CD4-positive, alpha-beta T cell (primary cell): Measurements from ENCODE around the gene RYR2. TPM values are rescaled to one million over a fixed set of nuclear protein-coding genes. Genes with fewer than 3 reads are reported as not detected.

Source experiments
- ATAC-seq: fragments of 200-7000 bp; cut with Tn5 transposase; one replicate; pipeline ENCODE4 v1.10.0; 2022; ENCODE audit warnings: mild to moderate bottlenecking; ENCODE audit not compliant: poor library complexity
- CTCF ChIA-PET: fragments of 350-600 bp; sonication (Branson Sonifier 250); formaldehyde crosslinking; loops from one replicate; lab custom pipeline; 2021; ENCODE audit warnings: antibody characterized with exemption, inconsistent platforms; lab: Charles Lee
- POLR2A ChIA-PET: fragments of 350-600 bp; sonication (Branson Sonifier 250); formaldehyde crosslinking; loops from one replicate; lab custom pipeline; 2021; ENCODE audit warnings: antibody characterized with exemption, inconsistent platforms; lab: Charles Lee
- DNase-seq, 14 experiments: peaks; one replicate each; pipeline ENCODE4 v3.0.0-alpha.2; 2013 to 2020; ENCODE audit warnings: mixed read lengths in 2 of 14
- H3K27ac ChIP-seq, 2 donors: one replicate each; pipeline versions ENCODE4 v1.5.1 to v1.7.0; 2013; ENCODE audit warnings: low read length in 2 of 2, low read depth in 1 of 2, mild to moderate bottlenecking in 1 of 2
- H3K27me3 ChIP-seq, 2 experiments: 1 replicate in 1 of 2; 2 replicates in 1 of 2; pipeline versions ENCODE4 v1.6.1 to v1.7.0; 2013; ENCODE audit warnings: low read length in 2 of 2, control low read depth in 1 of 2, mild to moderate bottlenecking in 1 of 2, moderate library complexity in 1 of 2; ENCODE audit not compliant: insufficient read depth in 2 of 2, control insufficient read depth in 1 of 2
- H3K36me3 ChIP-seq: one replicate; pipeline ENCODE4 v1.6.1; 2013; ENCODE audit warnings: low read length, control low read depth; ENCODE audit not compliant: insufficient read depth
- H3K4me1 ChIP-seq: one replicate; pipeline ENCODE4 v1.6.1; 2013; ENCODE audit warnings: low read length, control low read depth; ENCODE audit not compliant: insufficient read depth
- H3K4me3 ChIP-seq: one replicate; pipeline ENCODE4 v1.5.1; 2013; ENCODE audit warnings: mild to moderate bottlenecking, low read length, moderate library complexity
- H3K9me3 ChIP-seq, 2 experiments: 1 replicate in 1 of 2; 2 replicates in 1 of 2; pipeline versions ENCODE4 v1.6.1 to v1.7.0; 2013; ENCODE audit warnings: low read length in 2 of 2, mild to moderate bottlenecking in 2 of 2, control low read depth in 1 of 2, moderate library complexity in 1 of 2; ENCODE audit not compliant: control insufficient read depth in 1 of 2, insufficient read depth in 1 of 2
- H3K27ac Mint-ChIP-seq: one replicate; pipeline ENCODE4 v1.8.0; 2020; ENCODE audit warnings: mixed read lengths
- H3K27me3 Mint-ChIP-seq: one replicate; pipeline ENCODE4 v1.8.0; 2021; ENCODE audit warnings: mixed read lengths
- H3K36me3 Mint-ChIP-seq: one replicate; pipeline ENCODE4 v1.8.0; 2021; ENCODE audit warnings: low read depth, mixed read lengths
- H3K4me1 Mint-ChIP-seq: one replicate; pipeline ENCODE4 v1.8.0; 2021; ENCODE audit warnings: low read depth, mixed read lengths
- H3K4me3 Mint-ChIP-seq: one replicate; pipeline ENCODE4 v1.8.0; 2020; ENCODE audit warnings: mild to moderate bottlenecking, mixed read lengths
- H3K9me3 Mint-ChIP-seq: one replicate; pipeline ENCODE4 v1.8.0; 2020; ENCODE audit warnings: mixed read lengths
- intact Hi-C, 2 experiments: fragments of 100-400 bp; cut with DNase I in 1 of 2; cut with micrococcal nuclease in 1 of 2; formaldehyde crosslinking; loops; one replicate each; pipeline versions ENCODE4 v1.15.1 to v1.9.0; 2023 to 2025; cut with DNase I, micrococcal nuclease
- total RNA-seq, 174 experiments: library from RNA in 2 of 174; stranded (reverse) in 2 of 174; gene quantifications; one replicate each; pipeline ENCODE4 v1.2.3 and lab custom pipeline; 2021 to 2026
- TF ChIP-seq, protein P1 (sequence below): fragments of 200-600 bp; IDR thresholded peaks from one replicate; pipeline ENCODE4 v1.8.0; 2022; ENCODE audit warnings: antibody characterized with exemption, mild to moderate bottlenecking

Gene RYR2
- total RNA-seq, 2 experiments from 2014 or later: not detected

DNA sequence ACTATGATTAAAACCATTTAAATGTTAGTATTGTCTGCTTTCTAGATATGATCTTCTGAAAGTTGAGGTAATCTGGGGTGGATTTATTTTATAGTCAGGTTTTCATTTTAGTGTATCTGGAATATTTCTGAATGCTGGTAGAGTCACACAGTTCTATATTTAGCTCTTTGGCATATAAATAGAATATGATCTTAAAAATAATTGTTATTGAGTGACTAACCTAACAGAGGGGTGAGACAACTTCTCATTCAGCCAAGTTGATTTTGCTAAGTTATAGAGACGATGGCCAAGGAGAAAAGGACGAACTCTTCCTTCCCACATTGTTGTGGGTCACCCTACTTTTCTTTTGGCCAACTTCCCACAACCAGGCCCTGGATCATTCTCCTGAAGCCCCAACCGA is 30.6 kb upstream of the RYR2 start:
- intact Hi-C loops: no loop called here
- ChIA-PET CTCF (no interaction called here), POLR2A (no interaction called here)
- Histone ChIP-seq H3K27me3 (peaks cover 0 to 8% of the 10 kb centered on the region in 2 experiments), H3K4me1 (no peaks in the 10 kb centered on the region), H3K36me3 (no peaks in the 10 kb centered on the region), H3K4me3 (no peak overlapping the region), H3K9me3 (no peaks in the 10 kb centered on the region), H3K27ac (no peak overlapping the region)
- ATAC-seq: no peak
- DNase-seq: no peak
- Mint-ChIP-seq H3K4me1 (no peaks in the 10 kb centered on the region), H3K9me3 (no peaks in the 10 kb centered on the region), H3K36me3 (no peaks in the 10 kb centered on the region), H3K27ac (no peak overlapping the region), H3K27me3 (peaks cover 2% of the 10 kb centered on the region), H3K4me3 (no peak overlapping the region)
- TF ChIP-seq, protein P1, sequence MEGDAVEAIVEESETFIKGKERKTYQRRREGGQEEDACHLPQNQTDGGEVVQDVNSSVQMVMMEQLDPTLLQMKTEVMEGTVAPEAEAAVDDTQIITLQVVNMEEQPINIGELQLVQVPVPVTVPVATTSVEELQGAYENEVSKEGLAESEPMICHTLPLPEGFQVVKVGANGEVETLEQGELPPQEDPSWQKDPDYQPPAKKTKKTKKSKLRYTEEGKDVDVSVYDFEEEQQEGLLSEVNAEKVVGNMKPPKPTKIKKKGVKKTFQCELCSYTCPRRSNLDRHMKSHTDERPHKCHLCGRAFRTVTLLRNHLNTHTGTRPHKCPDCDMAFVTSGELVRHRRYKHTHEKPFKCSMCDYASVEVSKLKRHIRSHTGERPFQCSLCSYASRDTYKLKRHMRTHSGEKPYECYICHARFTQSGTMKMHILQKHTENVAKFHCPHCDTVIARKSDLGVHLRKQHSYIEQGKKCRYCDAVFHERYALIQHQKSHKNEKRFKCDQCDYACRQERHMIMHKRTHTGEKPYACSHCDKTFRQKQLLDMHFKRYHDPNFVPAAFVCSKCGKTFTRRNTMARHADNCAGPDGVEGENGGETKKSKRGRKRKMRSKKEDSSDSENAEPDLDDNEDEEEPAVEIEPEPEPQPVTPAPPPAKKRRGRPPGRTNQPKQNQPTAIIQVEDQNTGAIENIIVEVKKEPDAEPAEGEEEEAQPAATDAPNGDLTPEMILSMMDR: no peak

DNA sequence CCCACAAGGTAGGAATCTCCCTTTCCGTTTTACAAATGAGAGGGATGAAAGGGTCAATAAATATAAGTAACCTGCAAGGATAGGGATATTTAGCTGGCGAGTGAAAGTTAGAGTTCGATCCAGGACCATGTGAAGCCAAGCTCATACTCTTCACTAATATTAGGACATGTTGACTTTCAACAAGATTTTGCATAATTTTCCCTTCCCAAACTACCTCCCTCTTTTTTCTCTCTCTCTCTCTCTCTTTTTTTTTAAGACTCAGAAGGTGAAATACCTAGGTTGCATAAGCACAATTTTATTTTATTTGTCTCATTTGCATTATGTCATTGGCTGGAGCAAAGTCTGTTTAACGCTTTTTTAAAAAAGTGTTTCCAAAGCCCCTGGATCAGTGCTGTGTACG is 29.6 kb upstream of the RYR2 start:
- Histone ChIP-seq H3K9me3 (no peaks in the 10 kb centered on the region), H3K27me3 (peaks cover 0 to 5% of the 10 kb centered on the region in 2 experiments), H3K36me3 (no peaks in the 10 kb centered on the region), H3K4me1 (no peaks in the 10 kb centered on the region), H3K4me3 (no peak overlapping the region), H3K27ac (no peak overlapping the region)
- ATAC-seq (no peak), DNase-seq (no peak)
- TF ChIP-seq, protein P1: no peak
- ChIA-PET CTCF (no interaction called here), POLR2A (no interaction called here)
- Mint-ChIP-seq H3K27me3 (peaks cover 6% of the 10 kb centered on the region), H3K9me3 (no peaks in the 10 kb centered on the region), H3K36me3 (no peaks in the 10 kb centered on the region), H3K4me3 (no peak overlapping the region), H3K4me1 (no peaks in the 10 kb centered on the region), H3K27ac (no peak overlapping the region)
- intact Hi-C loops: no loop called here

DNA sequence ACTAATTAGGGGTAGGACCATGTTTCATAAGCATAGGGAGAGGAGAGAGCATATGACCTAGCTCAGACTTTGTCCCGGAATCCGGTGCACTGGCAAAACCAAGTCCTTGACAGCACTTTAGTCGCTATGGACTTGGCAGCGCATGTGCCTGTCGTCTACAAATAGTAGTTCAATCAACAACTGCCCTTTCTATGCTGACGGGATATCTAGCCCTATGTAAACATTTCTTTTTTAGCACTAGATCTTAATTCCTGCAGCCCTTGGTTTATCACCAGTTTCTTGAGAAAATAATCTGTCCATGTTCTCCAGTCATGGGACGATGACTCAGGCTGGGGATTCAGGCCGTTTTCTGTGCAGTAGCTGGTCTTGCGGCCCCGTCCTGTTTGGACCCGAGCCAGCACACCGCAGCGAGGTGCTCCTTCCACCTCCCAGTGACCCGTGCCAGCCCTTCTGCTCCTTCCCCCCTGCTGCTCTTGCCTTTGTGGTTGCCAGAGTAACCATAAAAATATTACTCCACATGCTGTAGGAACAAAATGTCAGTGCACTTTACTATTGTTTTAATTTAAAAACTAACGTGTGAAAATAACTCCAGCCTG is 29.1 kb upstream of the RYR2 start:
- ChIA-PET CTCF (no interaction called here), POLR2A (no interaction called here)
- Histone ChIP-seq H3K27ac (no peak overlapping the region), H3K27me3 (peaks cover 0 to 4% of the 10 kb centered on the region in 2 experiments), H3K36me3 (no peaks in the 10 kb centered on the region), H3K4me1 (no peaks in the 10 kb centered on the region), H3K4me3 (no peak overlapping the region), H3K9me3 (no peaks in the 10 kb centered on the region)
- TF ChIP-seq, protein P1: no peak
- DNase-seq (no peak), ATAC-seq (no peak)
- H3K27me3 Mint-ChIP-seq: peaks cover 6% of the 10 kb centered on the region
- intact Hi-C loops: no loop called here
- no peak overlapping the region for H3K27ac Mint-ChIP-seq
- H3K9me3 Mint-ChIP-seq: no peaks in the 10 kb centered on the region
- H3K36me3 Mint-ChIP-seq: no peaks in the 10 kb centered on the region
- no peaks in the 10 kb centered on the region for H3K4me1 Mint-ChIP-seq
- H3K4me3 Mint-ChIP-seq: no peak overlapping the region
